HepG2 (cell line): ENCODE data around the gene TRNP1. TPM values are rescaled to one million over a fixed set of nuclear protein-coding genes. Genes with fewer than 3 reads are reported as not detected.

Experiments used
- ATF3 ChIP-seq: sonication (generic); formaldehyde crosslinking; IDR thresholded peaks from 2 replicates; pipeline ENCODE4 v1.4.0; 2020; ENCODE audit warnings: missing genetic modification reagents
- E2F1 ChIP-seq: sonication (generic); formaldehyde crosslinking; IDR thresholded peaks from 2 replicates; pipeline ENCODE4 v1.5.0; 2020; ENCODE audit warnings: missing genetic modification reagents
- EHMT2 ChIP-seq: fragments of 200-600 bp; sonication (generic); IDR thresholded peaks from 2 replicates; pipeline ENCODE4 v1.7.0; 2017; ENCODE audit warnings: antibody characterized with exemption, low read depth, low read length, borderline replicate concordance
- ELF1 ChIP-seq: sonication (generic); formaldehyde crosslinking; IDR thresholded peaks from 2 replicates; pipeline ENCODE4 v1.4.0; 2020; ENCODE audit warnings: missing genetic modification reagents
- HHEX ChIP-seq: IDR thresholded peaks from 2 replicates; pipeline ENCODE4 v1.6.1; 2016; ENCODE audit warnings: control low read depth
- IRF1 ChIP-seq: sonication (generic); formaldehyde crosslinking; IDR thresholded peaks from 2 replicates; pipeline ENCODE4 v1.4.0; 2020; ENCODE audit warnings: low read depth, mild to moderate bottlenecking, missing genetic modification reagents
- KDM1A ChIP-seq: IDR thresholded peaks from 2 replicates; pipeline ENCODE4 v1.6.1; 2016; ENCODE audit warnings: missing compliant biosample characterization
- KLF11 ChIP-seq: IDR thresholded peaks from 2 replicates; pipeline ENCODE4 v1.6.1; 2016; ENCODE audit warnings: missing compliant biosample characterization
- KLF12 ChIP-seq: sonication (generic); formaldehyde crosslinking; IDR thresholded peaks from 2 replicates; pipeline ENCODE4 v1.4.0; 2020; ENCODE audit warnings: missing genetic modification reagents, borderline replicate concordance
- MAFG ChIP-seq: sonication (generic); formaldehyde crosslinking; IDR thresholded peaks from 2 replicates; pipeline ENCODE4 v1.5.1; 2020; ENCODE audit warnings: mild to moderate bottlenecking, missing genetic modification reagents
- RBM22 ChIP-seq: fragments of 200-400 bp; formaldehyde crosslinking; optimal IDR thresholded peaks from 2 replicates; pipeline ENCODE3; 2017; ENCODE audit warnings: mild to moderate bottlenecking, low read length, moderate library complexity
- TFDP2 ChIP-seq: sonication (generic); formaldehyde crosslinking; IDR thresholded peaks from 2 replicates; pipeline ENCODE4 v1.4.0; 2020; ENCODE audit warnings: missing genetic modification reagents
- TFE3 ChIP-seq: IDR thresholded peaks from 2 replicates; pipeline ENCODE4 v1.6.1; 2016
- WIZ ChIP-seq: sonication (generic); formaldehyde crosslinking; IDR thresholded peaks from 2 replicates; pipeline ENCODE4 v1.5.1; 2020; ENCODE audit warnings: mild to moderate bottlenecking, missing genetic modification reagents
- ZBTB10 ChIP-seq: sonication (generic); formaldehyde crosslinking; IDR thresholded peaks from 2 replicates; pipeline ENCODE4 v1.4.0; 2020; ENCODE audit warnings: missing genetic modification reagents, borderline replicate concordance
- ZBTB7B ChIP-seq: sonication (generic); formaldehyde crosslinking; IDR thresholded peaks from 2 replicates; pipeline ENCODE4 v1.4.0; 2020; ENCODE audit warnings: missing genetic modification reagents
- ZNF275 ChIP-seq: sonication (generic); formaldehyde crosslinking; IDR thresholded peaks from 2 replicates; pipeline ENCODE4 v1.8.0; 2022; ENCODE audit warnings: missing genetic modification reagents, mild to moderate bottlenecking, inconsistent platforms, borderline replicate concordance
- ZNF326 ChIP-seq: sonication (generic); formaldehyde crosslinking; IDR thresholded peaks from 2 replicates; pipeline ENCODE4 v1.4.0; 2020; ENCODE audit warnings: missing genetic modification reagents, borderline replicate concordance
- ZNF567 ChIP-seq: sonication (generic); formaldehyde crosslinking; IDR thresholded peaks from 2 replicates; pipeline ENCODE4 v1.8.1; 2023; ENCODE audit warnings: mild to moderate bottlenecking, missing genetic modification reagents, borderline replicate concordance
- ZNF781 ChIP-seq: sonication (generic); formaldehyde crosslinking; IDR thresholded peaks from 2 replicates; pipeline ENCODE4 v1.5.1; 2020; ENCODE audit warnings: borderline replicate concordance, mild to moderate bottlenecking, missing genetic modification reagents; ENCODE audit errors: not compliant biosample characterization
- ZSCAN31 ChIP-seq: sonication (generic); formaldehyde crosslinking; IDR thresholded peaks from 2 replicates; pipeline ENCODE4 v1.5.0; 2020; ENCODE audit warnings: low read depth, mild to moderate bottlenecking, missing genetic modification reagents
- polyA plus RNA-seq, 8 experiments: library from polyadenylated mRNA; depleted of rRNA in 3 of 8; stranded (reverse) in 7 of 8; unstranded in 1 of 8; fragments of >200 nt; fragmentation: Illumina TruSeq in 4 of 8; extraction: Trizol in 4 of 8; gene quantifications; 2 replicates each; pipeline versions ENCODE4 v1.2.1 to v1.2.3, GENCODE V29; 2011 to 2016; ENCODE audit warnings: low read depth in 4 of 8, missing spikeins in 1 of 8, mixed read lengths in 1 of 8; ENCODE audit not compliant: insufficient read depth in 1 of 8
- total RNA-seq, 5 experiments: library from RNA; depleted of rRNA; stranded (reverse); fragments of >200 nt; fragmentation: Illumina TruSeq; extraction: Trizol; gene quantifications; 2 replicates each; pipeline ENCODE4 v1.2.3, GENCODE V29; 2016; ENCODE audit warnings: low read depth in 1 of 5

The TRNP1 gene
- total and polyA plus RNA-seq, 2 of the 13 experiments (the other 11 are each of a cell fraction or from before 2014, with no cell fraction given), result 42.0 to 158 TPM

GRCh38 chr1:27027575-27028250 is 34.2 kb downstream of the TRNP1 start (continued):
- no peak for TF ChIP-seq ZSCAN31 (CRISPR knock-in tag)
- 0 out of 2 replicates have a peak, but pooled peaks have one; percentile 39 for TF ChIP-seq ZBTB7B (CRISPR knock-in tag)
- no peak for TF ChIP-seq RBM22
- no peak for TF ChIP-seq ELF1 (CRISPR knock-in tag)
- no peak for TF ChIP-seq IRF1 (CRISPR knock-in tag)
- no peak for TF ChIP-seq ZNF567 (CRISPR knock-in tag)
- TF ChIP-seq KLF12, result no peak
- TF ChIP-seq HHEX (CRISPR knock-in tag), result no peak
- TF ChIP-seq KLF11 (CRISPR knock-in tag), result no peak
- TF ChIP-seq MAFG, result no peak
- TF ChIP-seq ZBTB10 (CRISPR knock-in tag), result no peak
- TF ChIP-seq ATF3 (CRISPR knock-in tag), result no peak
- no peak for TF ChIP-seq TFDP2 (CRISPR knock-in tag)
- peak; percentile 53; the same call in 1 of the 2 replicates for TF ChIP-seq TFE3
- TF ChIP-seq WIZ (CRISPR knock-in tag), result no peak
- no peak for TF ChIP-seq ZNF275 (CRISPR knock-in tag)
- TF ChIP-seq ZNF781 (CRISPR knock-in tag), result no peak
- no peak for TF ChIP-seq ZNF326 (CRISPR knock-in tag)
- TF ChIP-seq EHMT2, result no peak
- TF ChIP-seq E2F1, result peak; percentile 48; the same call in 1 of the 2 replicates
- no peak for TF ChIP-seq KDM1A (CRISPR knock-in tag)
